Endothelial cell of umbilical vein (primary cell): ENCODE results near the gene CD37. TPM values are rescaled to one million over a fixed set of nuclear protein-coding genes. Genes with fewer than 3 reads are reported as not detected.
A peak's percentile ranks its signal among the peaks of the same experiment; 100 is the strongest.

Experiments used
- BruUV-seq: library from RNA; stranded (reverse); fragments of 400-500 nt; replicated peaks from 2 replicates; lab custom pipeline; 2021; lab: Mats Ljungman, UMichigan
- CTCF ChIA-PET: fragments of 300-600, 350-600 bp; sonication (Branson Sonifier 250); formaldehyde crosslinking; loops from one replicate; lab custom pipeline; 2021; ENCODE audit warnings: antibody characterized with exemption, inconsistent platforms; lab: Charles Lee
- POLR2A ChIA-PET: fragments of 300-600, 350-600 bp; sonication (Branson Sonifier 250); formaldehyde crosslinking; loops from one replicate; lab custom pipeline; 2021; ENCODE audit warnings: antibody characterized with exemption, inconsistent platforms; lab: Charles Lee
- DNase-seq: peaks from one replicate; pipeline ENCODE4 v3.0.0-alpha.2; 2011; ENCODE audit warnings: low read depth, low spot score
- FAIRE-seq: peaks from 2 replicates; lab custom pipeline; 2011; peaks lifted over from hg19 to GRCh38; lab: Jason Lieb, UNC
- H2AFZ ChIP-seq: 2 replicates; pipeline ENCODE4 v1.6.0; 2012; ENCODE audit warnings: low read depth, low read length, control low read depth, inconsistent platforms
- H3K27ac ChIP-seq: 2 replicates; pipeline ENCODE4 v1.5.1; 2011; ENCODE audit warnings: low read depth, mild to moderate bottlenecking, control low read depth, low read length, moderate library complexity; ENCODE audit not compliant: insufficient read depth
- H3K27me3 ChIP-seq, 2 experiments: 2 replicates each; pipeline versions ENCODE4 v1.6.0 to v1.6.1; 2011; ENCODE audit warnings: low read length in 2 of 2, mixed read lengths in 1 of 2; ENCODE audit not compliant: control insufficient read depth in 2 of 2, insufficient read depth in 2 of 2
- H3K36me3 ChIP-seq, 2 experiments: 2 replicates in 1 of 2; 3 replicates in 1 of 2; pipeline ENCODE4 v1.5.1; 2011; ENCODE audit warnings: low read length in 2 of 2, mild to moderate bottlenecking in 1 of 2, moderate library complexity in 1 of 2; ENCODE audit not compliant: control insufficient read depth in 2 of 2, insufficient read depth in 2 of 2; ENCODE audit errors: extremely low read depth in 1 of 2
- H3K4me1 ChIP-seq: 3 replicates; pipeline ENCODE4 v1.5.1; 2011; ENCODE audit warnings: mild to moderate bottlenecking, low read length; ENCODE audit not compliant: control insufficient read depth, insufficient read depth; ENCODE audit errors: extremely low read depth
- H3K4me2 ChIP-seq: 2 replicates; pipeline ENCODE4 v1.6.1; 2011; ENCODE audit warnings: low read length, control low read depth, mixed read lengths; ENCODE audit not compliant: insufficient read depth
- H3K4me3 ChIP-seq, 3 experiments: fragments of 200-600 bp in 1 of 3; sonication (generic), shearing (Covaris generic) in 1 of 3; replicated peaks in 1 of 3; 2 replicates each; pipeline ENCODE4 v1.5.1; 2011 to 2016; ENCODE audit warnings: control low read depth in 3 of 3, low read length in 3 of 3, mild to moderate bottlenecking in 2 of 3, inconsistent platforms in 1 of 3, low read depth in 1 of 3, moderate library complexity in 1 of 3; ENCODE audit not compliant: insufficient read depth in 1 of 3
- H3K79me2 ChIP-seq: 2 replicates; pipeline ENCODE4 v1.6.0; 2012; ENCODE audit warnings: low read length, inconsistent platforms; ENCODE audit not compliant: control insufficient read depth, insufficient read depth
- H3K9ac ChIP-seq: replicated peaks from 2 replicates; pipeline ENCODE3; 2011; ENCODE audit warnings: low read length, control low read depth; ENCODE audit not compliant: insufficient read depth; ENCODE audit errors: extremely low read depth
- H3K9me1 ChIP-seq: replicated peaks from 3 replicates; pipeline ENCODE4 v1.6.0; 2011; ENCODE audit warnings: mild to moderate bottlenecking, low read length; ENCODE audit not compliant: control insufficient read depth, insufficient read depth; ENCODE audit errors: extremely low read depth
- H3K9me3 ChIP-seq: replicated peaks from 2 replicates; pipeline ENCODE4 v1.5.1; 2012; ENCODE audit warnings: low read length, inconsistent platforms; ENCODE audit not compliant: control insufficient read depth, insufficient read depth
- H4K20me1 ChIP-seq: replicated peaks from 2 replicates; pipeline ENCODE3; 2011; ENCODE audit warnings: mild to moderate bottlenecking, low read length; ENCODE audit not compliant: control insufficient read depth, insufficient read depth; ENCODE audit errors: extremely low read depth
- CTCF ChIP-seq, 2 donors: IDR thresholded peaks; 1 replicate in 1 of 2; 2 replicates in 1 of 2; pipeline ENCODE4 v1.5.1; 2011; ENCODE audit warnings: low read length in 2 of 2, mild to moderate bottlenecking in 2 of 2, moderate library complexity in 2 of 2, control low read depth in 1 of 2, inconsistent platforms in 1 of 2, low read depth in 1 of 2; ENCODE audit not compliant: insufficient read depth in 1 of 2; ENCODE audit errors: extremely low read depth in 1 of 2
- EZH2 ChIP-seq: IDR thresholded peaks from 2 replicates; pipeline ENCODE4 v1.6.1; 2012; ENCODE audit warnings: borderline replicate concordance, low read depth, mild to moderate bottlenecking, moderate library complexity, low read length, inconsistent platforms; ENCODE audit not compliant: severe bottlenecking
- FOS ChIP-seq: IDR thresholded peaks from 2 replicates; pipeline ENCODE4 v1.6.1; 2011; ENCODE audit warnings: mild to moderate bottlenecking, low read length, moderate library complexity, borderline replicate concordance; ENCODE audit not compliant: insufficient read depth
- GATA2 ChIP-seq: IDR thresholded peaks from 2 replicates; pipeline ENCODE4 v1.7.0; 2011; ENCODE audit warnings: low read depth, mild to moderate bottlenecking, moderate library complexity, mixed read lengths, low read length; ENCODE audit not compliant: insufficient read length, insufficient read depth
- JUN ChIP-seq: IDR thresholded peaks from 2 replicates; pipeline ENCODE4 v1.6.1; 2011; ENCODE audit warnings: borderline replicate concordance, low read depth; ENCODE audit not compliant: insufficient read length, insufficient read depth
- MAX ChIP-seq: IDR thresholded peaks from 2 replicates; pipeline ENCODE4 v1.6.1; 2011; ENCODE audit not compliant: insufficient read depth, insufficient read length
- MYC ChIP-seq: IDR thresholded peaks from one replicate; pipeline ENCODE4 v1.6.1; 2011; ENCODE audit warnings: mild to moderate bottlenecking, low read depth, low read length
- POLR2A ChIP-seq: IDR thresholded peaks from 2 replicates; pipeline ENCODE4 v1.6.1; 2012; ENCODE audit warnings: low read depth, mild to moderate bottlenecking, control low read depth, low read length
- POLR2AphosphoS5 ChIP-seq: IDR thresholded peaks from 2 replicates; pipeline ENCODE4 v1.6.1; 2012; ENCODE audit warnings: low read depth, mild to moderate bottlenecking, control low read depth, low read length, moderate library complexity; ENCODE audit not compliant: insufficient read depth
- dilution Hi-C: fragments of 300-500 bp; cut with MboI; formaldehyde crosslinking; loops from one replicate; pipeline ENCODE4 v1.15.0; 2019; ENCODE audit warnings: low sequenced_read_pairs; ENCODE audit not compliant: extremely low pct_ligation_motif_present
- intact Hi-C: fragments of 100-400 bp; cut with micrococcal nuclease; formaldehyde crosslinking; loops from one replicate; pipeline ENCODE4 v1.10.0; 2022
- polyA plus RNA-seq, 4 experiments: library from polyadenylated mRNA; depleted of rRNA in 3 of 4; stranded (reverse) in 3 of 4; unstranded in 1 of 4; fragments of >200 nt; gene quantifications; 2 replicates each; pipeline versions ENCODE4 v1.2.1 to v1.2.3, GENCODE V29; 2011 to 2012; ENCODE audit warnings: missing spikeins in 1 of 4
- total RNA-seq: library from RNA; stranded (reverse); gene quantifications from 2 replicates; pipeline ENCODE4 v1.2.3, GENCODE V29; 2021

The CD37 gene
- total and polyA plus RNA-seq, 2 donors (not counting 3 experiments of a cell fraction or from before 2014, with no cell fraction given), result not detected

GRCh38 chr19:49301165-49301865 lies 33.9 kb upstream of the CD37 start:
- H3K27me3 ChIP-seq, result peaks cover 0 to 5% of the 10 kb centered on the region in 2 experiments
- H3K4me1 ChIP-seq, result no peaks in the 10 kb centered on the region
- no peak for TF ChIP-seq JUN
- TF ChIP-seq CTCF (IDR thresholded peaks at IDR 0.05; ENCODE audit: extremely low read depth in 1 of 2, insufficient read depth in 1 of 2, low read depth in 1 of 2, low read length in 2 of 2), result peak; percentile 93 to 94
- intact Hi-C loops, result loop anchor here (1.0 kb wide), 1 partner anchor 75 kb away; no protein-coding TSS in a partner anchor
- no peaks in the 10 kb centered on the region for H3K9me1 ChIP-seq
- no peak overlapping the region for H3K27ac ChIP-seq
- dilution Hi-C loops, result no loop called here
- FAIRE-seq (peak; percentile 77), DNase-seq (peak; percentile 64)
- no peak overlapping the region for H3K4me2 ChIP-seq
- H4K20me1 ChIP-seq, result no peaks in the 10 kb centered on the region
- H3K79me2 ChIP-seq, result no peaks in the 10 kb centered on the region
- no peak overlapping the region for H3K4me3 ChIP-seq
- no peaks in the 10 kb centered on the region for H3K9me3 ChIP-seq
- CTCF ChIA-PET, result interaction anchor here (0.8 to 2.9 kb wide), 21 partner anchors 9 to 78 kb away, joined by 3 to 14 read pairs (median 4); no protein-coding TSS in a partner anchor
- H3K9ac ChIP-seq, result no peak overlapping the region
- POLR2A ChIA-PET, result no interaction called here
- H2AFZ ChIP-seq, result peak overlapping the region; percentile 56
- H3K36me3 ChIP-seq, result no peaks in the 10 kb centered on the region
- BruUV-seq, result no TSS peak

- Histone ChIP-seq H3K27ac (no peak overlapping the region), H3K4me3 (no peak overlapping the region), H3K9me3 (no peaks in the 10 kb centered on the region), H3K9me1 (no peaks in the 10 kb centered on the region), H3K79me2 (no peaks in the 10 kb centered on the region), H3K27me3 (peaks cover 0 to 5% of the 10 kb centered on the region in 2 experiments), H2AFZ (no peak overlapping the region), H3K4me2 (no peak overlapping the region), H3K9ac (no peak overlapping the region), H4K20me1 (no peaks in the 10 kb centered on the region), H3K36me3 (no peaks in the 10 kb centered on the region), H3K4me1 (no peaks in the 10 kb centered on the region)
- dilution Hi-C loops, result no loop called here
- FAIRE-seq, result no peak
- POLR2A ChIA-PET, result no interaction called here
- TF ChIP-seq EZH2 (no peak), MYC (no peak), POLR2AphosphoS5 (no peak), MAX (no peak), JUN (no peak), CTCF (IDR thresholded peaks at IDR 0.05; ENCODE audit: extremely low read depth in 1 of 2, insufficient read depth in 1 of 2, low read depth in 1 of 2, low read length in 2 of 2) (no peak), POLR2A (no peak), FOS (no peak), GATA2 (no peak)
- no TSS peak for BruUV-seq
- no peak for DNase-seq
- intact Hi-C loops, result loop anchor here (1.0 kb wide), 1 partner anchor 76 kb away; no protein-coding TSS in a partner anchor
- CTCF ChIA-PET, result interaction anchor here (1.2 to 2.9 kb wide), 16 partner anchors 10 to 78 kb away, joined by 3 to 14 read pairs (median 5); no protein-coding TSS in a partner anchor
Observed at GRCh38 chr19:49301866-49302252, 33.3 kb upstream of the CD37 start.
